Lower leg skin (tissue), 4 donors: ENCODE results near the gene ZNF335. TPM values are rescaled to one million over a fixed set of nuclear protein-coding genes. Genes with fewer than 3 reads are reported as not detected.
A peak's percentile ranks its signal among the peaks of the same experiment; 100 is the strongest.
"Not testable (repeated sequence)": the region's sequence is repeated elsewhere in the genome, so short reads cannot be mapped to it uniquely, and the experiment has no call there.

ENCODE experiments used
- DNase-seq, 2 donors: peaks; one replicate each; pipeline ENCODE4 v3.0.0-alpha.2; 2019; ENCODE audit warnings: low spot score in 2 of 2
- H3K4me3 ChIP-seq: fragments of 200-600 bp; sonication (generic); 2 replicates; pipeline ENCODE4 v1.5.1; 2017; ENCODE audit warnings: mild to moderate bottlenecking, low read depth; ENCODE audit not compliant: poor library complexity, severe bottlenecking
- CTCF ChIP-seq, 3 donors: fragments of 450-650 bp; IDR thresholded peaks; one replicate each; pipeline ENCODE4 v1.5.1; 2016; ENCODE audit warnings: antibody characterized with exemption in 3 of 3, mild to moderate bottlenecking in 3 of 3, moderate library complexity in 2 of 3
- POLR2A ChIP-seq, 2 donors: fragments of 450-650 bp; IDR thresholded peaks; one replicate each; pipeline ENCODE4 v1.6.1; 2016 to 2017; ENCODE audit warnings: antibody characterized with exemption in 2 of 2, mild to moderate bottlenecking in 1 of 2, moderate library complexity in 1 of 2
- WGBS, 2 donors: methylation state at CpG; one replicate each; pipeline ENCODE4 v1.1.5; 2018; 5-methylcytosine and 5-hydroxymethylcytosine counted together
- intact Hi-C: fragments of 100-400 bp; cut with DNase I; formaldehyde crosslinking; loops from one replicate; pipeline ENCODE4 v1.15.0; 2023; ENCODE audit warnings: low total_unique reads
- total RNA-seq, 4 donors: library from RNA; depleted of rRNA; stranded (reverse); fragments of >200 nt; gene quantifications; one replicate each; pipeline ENCODE4 v1.1.0, GENCODE V29; 2016

Gene ZNF335
- total RNA-seq, 4 donors from 2014 or later: 21.6 to 38.6 (median 30.7) TPM

- intact Hi-C loops: no loop called here
- peak overlapping the region; percentile 86 for H3K4me3 ChIP-seq
- 20 to 22% methylated on average over 22 of the region's 22 CpGs for WGBS, 2 donors
- peak; percentile 71 to 94 for DNase-seq
- no peak for TF ChIP-seq CTCF (IDR thresholded peaks at IDR 0.05)
- no peak for TF ChIP-seq POLR2A (IDR thresholded peaks at IDR 0.05)
Observed at GRCh38 chr20:45933266-45934045, 38.5 kb downstream of the ZNF335 start.

GRCh38 chr20:45931680-45932079 lies 40.3 kb downstream of the ZNF335 start:
- intact Hi-C loops, H3K4me3 ChIP-seq, DNase-seq: not testable (repeated sequence)
- WGBS, 2 donors: 93 to 94% methylated on average over 17 of the region's 17 CpGs

- no peak for TF ChIP-seq POLR2A (IDR thresholded peaks at IDR 0.05)
- peak in 1 of 3 donors; percentile 52 for TF ChIP-seq CTCF (IDR thresholded peaks at IDR 0.05)
- no peak overlapping the region for H3K4me3 ChIP-seq
- 88 to 91% methylated on average over 14 of the region's 14 CpGs for WGBS, 2 donors
- intact Hi-C loops: no loop called here
- no peak for DNase-seq
Observed at GRCh38 chr20:45927071-45927878, 44.7 kb downstream of the ZNF335 start.

GRCh38 chr20:45926731-45927070 lies 45.3 kb downstream of the ZNF335 start:
- intact Hi-C loops: no loop called here
- TF ChIP-seq CTCF (IDR thresholded peaks at IDR 0.05) (no peak), POLR2A (IDR thresholded peaks at IDR 0.05) (no peak)
- 91 to 96% methylated on average over 2 of the region's 2 CpGs for WGBS, 2 donors
- no peak for DNase-seq
- H3K4me3 ChIP-seq: no peak overlapping the region

GRCh38 chr20:45925821-45926506 lies 46.0 kb downstream of the ZNF335 start:
- no peak for DNase-seq
- TF ChIP-seq POLR2A (IDR thresholded peaks at IDR 0.05) (no peak), CTCF (IDR thresholded peaks at IDR 0.05) (no peak)
- WGBS, 2 donors: 62 to 74% methylated on average over 9 of the region's 9 CpGs
- no peak overlapping the region for H3K4me3 ChIP-seq
- intact Hi-C loops: no loop called here
